Measurements from ENCODE around the gene STAC3. TPM values are rescaled to one million over a fixed set of nuclear protein-coding genes. Genes with fewer than 3 reads are reported as not detected.

The STAC3 gene
- total and polyA plus RNA-seq, 2 experiments from 2014 or later: 5.4 to 28.4 TPM

DNA sequence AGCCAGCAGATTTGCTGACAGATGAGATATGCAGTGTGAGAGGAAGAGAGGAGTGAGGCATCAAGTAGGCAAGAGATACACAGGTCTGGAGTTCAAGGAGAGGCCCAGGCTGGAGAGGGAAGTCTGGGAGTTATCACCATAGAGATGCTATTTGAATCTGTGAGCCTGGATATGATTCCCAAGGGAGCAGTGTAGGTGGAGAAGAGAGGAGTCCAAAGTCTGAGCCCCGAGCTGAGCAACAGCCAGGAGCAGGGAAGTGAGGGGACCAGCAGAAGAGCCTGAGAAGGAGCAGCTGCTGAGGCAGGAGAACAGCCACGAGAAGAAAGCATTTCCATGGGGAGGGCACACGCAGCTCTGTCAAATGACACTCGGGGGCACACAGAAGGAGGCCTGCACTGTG is 54.5 kb downstream of the STAC3 start:
- TF ChIP-seq, protein P1, sequence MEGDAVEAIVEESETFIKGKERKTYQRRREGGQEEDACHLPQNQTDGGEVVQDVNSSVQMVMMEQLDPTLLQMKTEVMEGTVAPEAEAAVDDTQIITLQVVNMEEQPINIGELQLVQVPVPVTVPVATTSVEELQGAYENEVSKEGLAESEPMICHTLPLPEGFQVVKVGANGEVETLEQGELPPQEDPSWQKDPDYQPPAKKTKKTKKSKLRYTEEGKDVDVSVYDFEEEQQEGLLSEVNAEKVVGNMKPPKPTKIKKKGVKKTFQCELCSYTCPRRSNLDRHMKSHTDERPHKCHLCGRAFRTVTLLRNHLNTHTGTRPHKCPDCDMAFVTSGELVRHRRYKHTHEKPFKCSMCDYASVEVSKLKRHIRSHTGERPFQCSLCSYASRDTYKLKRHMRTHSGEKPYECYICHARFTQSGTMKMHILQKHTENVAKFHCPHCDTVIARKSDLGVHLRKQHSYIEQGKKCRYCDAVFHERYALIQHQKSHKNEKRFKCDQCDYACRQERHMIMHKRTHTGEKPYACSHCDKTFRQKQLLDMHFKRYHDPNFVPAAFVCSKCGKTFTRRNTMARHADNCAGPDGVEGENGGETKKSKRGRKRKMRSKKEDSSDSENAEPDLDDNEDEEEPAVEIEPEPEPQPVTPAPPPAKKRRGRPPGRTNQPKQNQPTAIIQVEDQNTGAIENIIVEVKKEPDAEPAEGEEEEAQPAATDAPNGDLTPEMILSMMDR (IDR thresholded peaks at IDR 0.05; ENCODE audit: low read depth, low read length): no peak
- Histone ChIP-seq H3K4me1 (ENCODE audit: low read depth) (no peaks in the 10 kb centered on the region), H3K4me3 (no peak overlapping the region), H3K9me3 (ENCODE audit: low read depth) (no peaks in the 10 kb centered on the region), H3K27ac (no peak overlapping the region), H3K36me3 (peaks cover 57% of the 10 kb centered on the region), H3K27me3 (no peaks in the 10 kb centered on the region)
- DNase-seq (ENCODE audit: low read depth in 1 of 2, low spot score in 1 of 2): no peak

DNA sequence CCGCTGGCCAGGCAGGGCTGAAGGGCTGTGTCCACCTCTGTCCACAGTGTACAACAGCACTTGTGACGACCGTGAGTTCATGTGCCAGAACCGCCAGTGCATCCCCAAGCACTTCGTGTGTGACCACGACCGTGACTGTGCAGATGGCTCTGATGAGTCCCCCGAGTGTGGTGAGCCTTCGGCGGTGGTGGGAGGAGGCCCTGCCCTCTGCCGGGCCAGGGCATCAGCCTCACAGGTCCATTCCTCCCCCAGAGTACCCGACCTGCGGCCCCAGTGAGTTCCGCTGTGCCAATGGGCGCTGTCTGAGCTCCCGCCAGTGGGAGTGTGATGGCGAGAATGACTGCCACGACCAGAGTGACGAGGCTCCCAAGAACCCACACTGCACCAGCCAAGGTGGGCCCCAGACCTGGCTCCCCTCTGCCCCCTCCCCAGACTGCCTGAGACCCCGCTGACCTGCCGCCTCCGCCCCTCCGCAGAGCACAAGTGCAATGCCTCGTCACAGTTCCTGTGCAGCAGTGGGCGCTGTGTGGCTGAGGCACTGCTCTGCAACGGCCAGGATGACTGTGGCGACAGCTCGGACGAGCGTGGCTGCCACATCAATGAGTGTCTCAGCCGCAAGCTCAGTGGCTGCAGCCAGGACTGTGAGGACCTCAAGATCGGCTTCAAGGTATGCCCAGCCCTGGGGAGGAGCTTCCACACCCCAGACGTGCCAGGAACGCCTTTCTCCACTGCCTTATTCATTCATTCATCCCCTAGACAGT is 55.2 kb downstream of the STAC3 start:
- Histone ChIP-seq H3K27ac (no peak overlapping the region), H3K27me3 (no peaks in the 10 kb centered on the region), H3K9me3 (ENCODE audit: low read depth) (no peaks in the 10 kb centered on the region), H3K36me3 (peaks cover 54% of the 10 kb centered on the region), H3K4me1 (ENCODE audit: low read depth) (no peaks in the 10 kb centered on the region), H3K4me3 (no peak overlapping the region)
- TF ChIP-seq, protein P1 (IDR thresholded peaks at IDR 0.05; ENCODE audit: low read depth, low read length): no peak
- DNase-seq (ENCODE audit: low read depth in 1 of 2, low spot score in 1 of 2): no peak

DNA sequence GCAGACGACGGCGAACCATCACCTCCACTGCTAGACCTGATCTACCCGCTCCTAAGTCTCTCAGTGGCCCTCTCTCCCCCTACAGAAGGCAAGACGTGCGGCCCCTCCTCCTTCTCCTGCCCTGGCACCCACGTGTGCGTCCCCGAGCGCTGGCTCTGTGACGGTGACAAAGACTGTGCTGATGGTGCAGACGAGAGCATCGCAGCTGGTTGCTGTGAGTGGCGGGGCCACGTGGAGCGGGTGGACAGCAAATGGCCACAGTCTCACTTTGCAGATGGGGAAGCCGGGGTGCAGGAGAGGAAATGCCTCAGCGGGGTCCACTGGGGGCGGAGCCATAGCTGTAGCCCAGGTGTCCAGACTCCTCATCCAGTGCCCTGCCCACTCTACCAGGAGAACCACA is 55.8 kb downstream of the STAC3 start:
- no peak overlapping the region for H3K27ac ChIP-seq
- H3K9me3 ChIP-seq (ENCODE audit: low read depth): no peaks in the 10 kb centered on the region
- H3K27me3 ChIP-seq: no peaks in the 10 kb centered on the region
- no peaks in the 10 kb centered on the region for H3K4me1 ChIP-seq (ENCODE audit: low read depth)
- TF ChIP-seq, protein P1 (IDR thresholded peaks at IDR 0.05; ENCODE audit: low read depth, low read length): no peak
- peaks cover 51% of the 10 kb centered on the region for H3K36me3 ChIP-seq
- no peak for DNase-seq (ENCODE audit: low read depth in 1 of 2, low spot score in 1 of 2)
- no peak overlapping the region for H3K4me3 ChIP-seq

DNA sequence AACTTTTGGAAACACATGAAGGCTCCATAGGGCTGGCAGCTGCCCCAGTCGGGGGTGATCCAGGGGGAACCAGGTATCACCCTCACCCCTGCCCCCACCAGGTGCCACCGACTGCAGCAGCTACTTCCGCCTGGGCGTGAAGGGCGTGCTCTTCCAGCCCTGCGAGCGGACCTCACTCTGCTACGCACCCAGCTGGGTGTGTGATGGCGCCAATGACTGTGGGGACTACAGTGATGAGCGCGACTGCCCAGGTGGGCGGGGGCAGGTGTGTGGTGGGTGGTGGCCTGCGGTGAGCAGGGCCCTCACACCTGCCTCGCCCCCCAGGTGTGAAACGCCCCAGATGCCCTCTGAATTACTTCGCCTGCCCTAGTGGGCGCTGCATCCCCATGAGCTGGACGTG is 56.7 kb downstream of the STAC3 start:
- Histone ChIP-seq H3K27ac (no peak overlapping the region), H3K27me3 (no peaks in the 10 kb centered on the region), H3K4me3 (no peak overlapping the region), H3K36me3 (peaks cover 46% of the 10 kb centered on the region), H3K9me3 (ENCODE audit: low read depth) (no peaks in the 10 kb centered on the region), H3K4me1 (ENCODE audit: low read depth) (no peaks in the 10 kb centered on the region)
- DNase-seq (ENCODE audit: low read depth in 1 of 2, low spot score in 1 of 2): no peak
- TF ChIP-seq, protein P1 (IDR thresholded peaks at IDR 0.05; ENCODE audit: low read depth, low read length): no peak

DNA sequence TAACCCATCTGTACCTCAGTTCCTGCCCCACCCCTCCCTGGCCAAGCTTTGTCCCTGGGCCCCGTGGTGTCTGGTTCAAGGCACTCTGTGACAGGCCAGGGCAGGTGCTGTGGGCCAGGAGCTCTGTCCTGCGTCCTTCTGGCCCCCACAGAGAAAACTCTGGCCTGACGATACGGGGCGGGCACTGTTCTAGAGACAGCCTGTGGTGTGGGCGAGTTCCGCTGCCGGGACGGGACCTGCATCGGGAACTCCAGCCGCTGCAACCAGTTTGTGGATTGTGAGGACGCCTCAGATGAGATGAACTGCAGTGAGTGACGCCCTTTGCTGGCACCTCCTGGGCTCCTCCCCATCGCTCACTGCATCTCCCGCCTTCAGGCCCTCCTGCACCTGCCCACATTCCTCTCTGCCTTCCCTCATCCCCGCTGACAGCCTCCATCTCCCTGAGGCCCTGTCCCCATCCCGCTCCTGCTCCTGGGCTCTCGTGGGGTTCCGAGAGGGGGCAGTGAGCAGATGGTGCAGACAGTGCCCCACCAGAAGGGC is 57.2 kb downstream of the STAC3 start:
- no peak for DNase-seq (ENCODE audit: low read depth in 1 of 2, low spot score in 1 of 2)
- Histone ChIP-seq H3K9me3 (ENCODE audit: low read depth) (no peaks in the 10 kb centered on the region), H3K27me3 (no peaks in the 10 kb centered on the region), H3K27ac (no peak overlapping the region), H3K36me3 (peaks cover 48% of the 10 kb centered on the region), H3K4me3 (no peak overlapping the region), H3K4me1 (ENCODE audit: low read depth) (no peaks in the 10 kb centered on the region)
- TF ChIP-seq, protein P1 (IDR thresholded peaks at IDR 0.05; ENCODE audit: low read depth, low read length): no peak

Other genes starting within 250 kb of the STAC3 start
- gene ZBTB39, start 244.6 kb downstream of the STAC3 start, total RNA-seq: 14.4 and 17.9 TPM in 2 replicates
- gene ZBTB39, start 244.6 kb downstream of the STAC3 start, polyA plus RNA-seq: 8.8 and 9.9 TPM in 2 replicates
- gene TAC3, start 234.7 kb downstream of the STAC3 start, total RNA-seq: 1.4 and 3.5 TPM in 2 replicates
- 5.7 and 9.9 TPM in 2 replicates for gene TAC3, start 234.7 kb downstream of the STAC3 start, polyA plus RNA-seq
- gene MYO1A, start 201.1 kb downstream of the STAC3 start, total RNA-seq: not detected in 2 replicates
- 1.5 TPM in 1 of 2 replicates, not detected in the other for gene MYO1A, start 201.1 kb downstream of the STAC3 start, polyA plus RNA-seq
- 4.4 and 8.8 TPM in 2 replicates for gene NEMP1, start 172.4 kb downstream of the STAC3 start, total RNA-seq
- gene NEMP1, start 172.4 kb downstream of the STAC3 start, polyA plus RNA-seq: 5.8 and 6.6 TPM in 2 replicates
- gene NAB2, start 162.1 kb downstream of the STAC3 start, total RNA-seq: 30.8 and 35.0 TPM in 2 replicates
- gene NAB2, start 162.1 kb downstream of the STAC3 start, polyA plus RNA-seq: 11.9 and 14.7 TPM in 2 replicates
- 34.6 and 53.0 TPM in 2 replicates for gene STAT6, start 139.8 kb downstream of the STAC3 start, total RNA-seq
- gene STAT6, start 139.8 kb downstream of the STAC3 start, polyA plus RNA-seq: 37.2 and 45.9 TPM in 2 replicates
- 37.1 and 77.5 TPM in 2 replicates for gene LRP1, start 122.7 kb downstream of the STAC3 start, total RNA-seq
- 28.3 and 28.5 TPM in 2 replicates for gene LRP1, start 122.7 kb downstream of the STAC3 start, polyA plus RNA-seq
- not detected in 2 replicates for gene LRP1-AS, start 103.6 kb downstream of the STAC3 start, total RNA-seq
- not detected in 2 replicates for gene LRP1-AS, start 103.6 kb downstream of the STAC3 start, polyA plus RNA-seq
- gene NXPH4, start 34.4 kb downstream of the STAC3 start, total RNA-seq: 0.80 and 1.1 TPM in 2 replicates
- 0.27 and 0.61 TPM in 2 replicates for gene NXPH4, start 34.4 kb downstream of the STAC3 start, polyA plus RNA-seq
- gene SHMT2, start 21.5 kb downstream of the STAC3 start, total RNA-seq: 94.0 and 110 TPM in 2 replicates
- 59.9 and 64.7 TPM in 2 replicates for gene SHMT2, start 21.5 kb downstream of the STAC3 start, polyA plus RNA-seq
- gene R3HDM2, start 179.9 kb upstream of the STAC3 start, total RNA-seq: 27.4 and 59.9 TPM in 2 replicates
- 23.3 and 41.8 TPM in 2 replicates for gene R3HDM2, start 179.9 kb upstream of the STAC3 start, polyA plus RNA-seq
- gene INHBC, start 183.6 kb upstream of the STAC3 start, total RNA-seq: 0.21 TPM in 1 of 2 replicates, not detected in the other
- gene INHBC, start 183.6 kb upstream of the STAC3 start, polyA plus RNA-seq: 0.11 TPM in 1 of 2 replicates, not detected in the other
- 0.25 and 0.74 TPM in 2 replicates for gene INHBE, start 204.1 kb upstream of the STAC3 start, total RNA-seq
- 0.23 TPM in 1 of 2 replicates, not detected in the other for gene INHBE, start 204.1 kb upstream of the STAC3 start, polyA plus RNA-seq
- 0.67 and 7.3 TPM in 2 replicates for gene GLI1, start 208.6 kb upstream of the STAC3 start, total RNA-seq
- 0.79 TPM in 1 of 2 replicates, not detected in the other for gene GLI1, start 208.6 kb upstream of the STAC3 start, polyA plus RNA-seq
- 0.07 and 2.3 TPM in 2 replicates for gene ARHGAP9, start 228.7 kb upstream of the STAC3 start, total RNA-seq
- 0.61 TPM in 1 of 2 replicates, not detected in the other for gene ARHGAP9, start 228.7 kb upstream of the STAC3 start, polyA plus RNA-seq
- 76.7 and 333 TPM in 2 replicates for gene MARS1, start 236.9 kb upstream of the STAC3 start, total RNA-seq
- gene MARS1, start 236.9 kb upstream of the STAC3 start, polyA plus RNA-seq: 153 and 190 TPM in 2 replicates

Data from cardiac muscle cell (in vitro differentiated cells and primary cell).